Stomach (tissue), 4 donors: Measurements from ENCODE around the gene LAMP5.

Experiments
- CTCF ChIP-seq, 7 experiments: fragments of 450-650 bp in 4 of 7; fragments of 200-600 bp in 3 of 7; sonication (generic) in 3 of 7; IDR thresholded peaks; one replicate each; pipeline ENCODE4 v1.5.1; 2016 to 2019; ENCODE audit warnings: antibody characterized with exemption in 7 of 7, control low read depth in 2 of 7, mild to moderate bottlenecking in 1 of 7
- POLR2AphosphoS5 ChIP-seq, 3 donors: sonication (generic); formaldehyde crosslinking; IDR thresholded peaks; one replicate each; pipeline ENCODE4 v1.6.1; 2016; ENCODE audit warnings: antibody characterized with exemption in 3 of 3

DNA sequence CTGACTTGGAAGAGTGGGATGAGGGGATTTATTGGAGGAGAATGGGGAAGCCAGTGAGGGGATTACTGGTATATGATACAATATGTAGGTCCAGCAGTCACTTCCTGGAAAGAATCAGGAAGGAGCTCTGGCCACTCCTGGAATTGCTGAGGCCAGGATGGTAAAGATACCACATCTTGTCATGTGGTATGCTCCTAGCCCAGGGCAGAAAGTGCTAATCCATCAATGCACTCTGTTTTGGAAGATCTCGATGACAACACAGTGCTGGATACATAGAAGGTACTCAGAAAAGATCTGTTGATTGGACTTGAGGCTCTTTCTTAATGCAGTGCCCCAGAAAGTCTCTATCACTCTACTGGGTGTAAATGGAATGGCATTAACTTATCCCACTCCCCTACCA lies 52.6 kb downstream of the LAMP5 start:
- TF ChIP-seq CTCF (IDR thresholded peaks at IDR 0.05) (no peak), POLR2AphosphoS5 (IDR thresholded peaks at IDR 0.05) (no peak)
